HepG2 (cell line): ENCODE data around the gene CCDC59. TPM values are rescaled to one million over a fixed set of nuclear protein-coding genes. Genes with fewer than 3 reads are reported as not detected.

ENCODE experiments used
- ARNT2 ChIP-seq: sonication (generic); formaldehyde crosslinking; IDR thresholded peaks from 2 replicates; pipeline ENCODE4 v1.8.0; 2022; ENCODE audit warnings: mild to moderate bottlenecking, low read depth, missing genetic modification reagents, moderate library complexity
- ATF7 ChIP-seq, 2 experiments: fragments of 450-650 bp in 1 of 2; sonication (generic) in 1 of 2; formaldehyde crosslinking in 1 of 2; IDR thresholded peaks; 2 replicates each; pipeline versions ENCODE4 v1.4.0 to v1.6.1; 2016 to 2020; ENCODE audit warnings: antibody characterized with exemption in 1 of 2, mild to moderate bottlenecking in 1 of 2, missing genetic modification reagents in 1 of 2
- CHCHD3 ChIP-seq: sonication (generic); formaldehyde crosslinking; IDR thresholded peaks from 2 replicates; pipeline ENCODE4 v1.8.0; 2022; ENCODE audit warnings: mild to moderate bottlenecking, missing genetic modification reagents, moderate library complexity
- FOXK1 ChIP-seq: sonication (generic); formaldehyde crosslinking; IDR thresholded peaks from 2 replicates; pipeline ENCODE4 v1.4.0; 2020; ENCODE audit warnings: low read depth, missing genetic modification reagents, borderline replicate concordance
- HOXA3 ChIP-seq: sonication (generic); formaldehyde crosslinking; IDR thresholded peaks from 2 replicates; pipeline ENCODE4 v1.5.0; 2020; ENCODE audit warnings: missing genetic modification reagents
- JUND ChIP-seq: sonication (generic); formaldehyde crosslinking; IDR thresholded peaks from 2 replicates; pipeline ENCODE4 v1.8.0; 2022; ENCODE audit warnings: mild to moderate bottlenecking, missing genetic modification reagents
- KLF9 ChIP-seq: IDR thresholded peaks from 2 replicates; pipeline ENCODE4 v1.6.1; 2016; ENCODE audit warnings: low read depth
- MAFF ChIP-seq: IDR thresholded peaks from 2 replicates; pipeline ENCODE4 v1.6.1; 2011; ENCODE audit warnings: low read depth, low read length, improper control_type of control experiment
- SNAI1 ChIP-seq: sonication (generic); formaldehyde crosslinking; IDR thresholded peaks from 2 replicates; pipeline ENCODE4 v1.5.0; 2020; ENCODE audit warnings: mild to moderate bottlenecking, missing genetic modification reagents, borderline replicate concordance
- SNAPC2 ChIP-seq: sonication (generic); formaldehyde crosslinking; IDR thresholded peaks from 2 replicates; pipeline ENCODE4 v1.8.1; 2022; ENCODE audit warnings: mild to moderate bottlenecking, missing genetic modification reagents
- TAF15 ChIP-seq: fragments of 200-400 bp; formaldehyde crosslinking; IDR thresholded peaks from one replicate; pipeline ENCODE4 v1.6.1; 2018; ENCODE audit warnings: mild to moderate bottlenecking, low read depth, low read length; ENCODE audit not compliant: poor library complexity, severe bottlenecking
- ZBTB42 ChIP-seq: sonication (generic); formaldehyde crosslinking; IDR thresholded peaks from 2 replicates; pipeline ENCODE4 v1.5.0; 2020; ENCODE audit warnings: mild to moderate bottlenecking, missing genetic modification reagents
- ZNF143 ChIP-seq: sonication (generic); formaldehyde crosslinking; IDR thresholded peaks from 2 replicates; pipeline ENCODE4 v1.4.0; 2020; ENCODE audit warnings: missing genetic modification reagents
- ZNF225 ChIP-seq: sonication (generic); formaldehyde crosslinking; IDR thresholded peaks from 2 replicates; pipeline ENCODE4 v1.4.0; 2020; ENCODE audit warnings: mild to moderate bottlenecking, missing genetic modification reagents
- ZNF567 ChIP-seq: sonication (generic); formaldehyde crosslinking; IDR thresholded peaks from 2 replicates; pipeline ENCODE4 v1.8.1; 2023; ENCODE audit warnings: mild to moderate bottlenecking, missing genetic modification reagents, borderline replicate concordance
- ZNF572 ChIP-seq: sonication (generic); formaldehyde crosslinking; IDR thresholded peaks from 2 replicates; pipeline ENCODE4 v1.5.1; 2020; ENCODE audit warnings: mild to moderate bottlenecking, missing genetic modification reagents
- polyA plus RNA-seq, 8 experiments: library from polyadenylated mRNA; depleted of rRNA in 3 of 8; stranded (reverse) in 7 of 8; unstranded in 1 of 8; fragments of >200 nt; fragmentation: Illumina TruSeq in 4 of 8; extraction: Trizol in 4 of 8; gene quantifications; 2 replicates each; pipeline versions ENCODE4 v1.2.1 to v1.2.3, GENCODE V29; 2011 to 2016; ENCODE audit warnings: low read depth in 4 of 8, missing spikeins in 1 of 8, mixed read lengths in 1 of 8; ENCODE audit not compliant: insufficient read depth in 1 of 8
- total RNA-seq, 5 experiments: library from RNA; depleted of rRNA; stranded (reverse); fragments of >200 nt; fragmentation: Illumina TruSeq; extraction: Trizol; gene quantifications; 2 replicates each; pipeline ENCODE4 v1.2.3, GENCODE V29; 2016; ENCODE audit warnings: low read depth in 1 of 5
- TF ChIP-seq, protein P1 (sequence below): sonication (generic); formaldehyde crosslinking; IDR thresholded peaks from 2 replicates; pipeline ENCODE4 v1.5.0; 2020; ENCODE audit warnings: mild to moderate bottlenecking, missing genetic modification reagents
- TF ChIP-seq, protein P2 (sequence below): sonication (generic); formaldehyde crosslinking; IDR thresholded peaks from 2 replicates; pipeline ENCODE4 v1.8.0; 2022; ENCODE audit warnings: missing genetic modification reagents, mild to moderate bottlenecking, inconsistent platforms, borderline replicate concordance
- TF ChIP-seq, protein P3 (sequence below): sonication (generic); formaldehyde crosslinking; IDR thresholded peaks from 2 replicates; pipeline ENCODE4 v1.8.0; 2022; ENCODE audit warnings: mild to moderate bottlenecking, missing genetic modification reagents; ENCODE audit not compliant: insufficient replicate concordance
- TF ChIP-seq, protein P4 (sequence below): sonication (generic); formaldehyde crosslinking; conservative IDR thresholded peaks from 2 replicates; pipeline ENCODE4 v1.4.0; 2020; ENCODE audit warnings: missing genetic modification reagents

Gene CCDC59
- total and polyA plus RNA-seq, 2 of the 13 experiments (the other 11 are each of a cell fraction or from before 2014, with no cell fraction given) = 16.1 to 81.3 TPM

DNA sequence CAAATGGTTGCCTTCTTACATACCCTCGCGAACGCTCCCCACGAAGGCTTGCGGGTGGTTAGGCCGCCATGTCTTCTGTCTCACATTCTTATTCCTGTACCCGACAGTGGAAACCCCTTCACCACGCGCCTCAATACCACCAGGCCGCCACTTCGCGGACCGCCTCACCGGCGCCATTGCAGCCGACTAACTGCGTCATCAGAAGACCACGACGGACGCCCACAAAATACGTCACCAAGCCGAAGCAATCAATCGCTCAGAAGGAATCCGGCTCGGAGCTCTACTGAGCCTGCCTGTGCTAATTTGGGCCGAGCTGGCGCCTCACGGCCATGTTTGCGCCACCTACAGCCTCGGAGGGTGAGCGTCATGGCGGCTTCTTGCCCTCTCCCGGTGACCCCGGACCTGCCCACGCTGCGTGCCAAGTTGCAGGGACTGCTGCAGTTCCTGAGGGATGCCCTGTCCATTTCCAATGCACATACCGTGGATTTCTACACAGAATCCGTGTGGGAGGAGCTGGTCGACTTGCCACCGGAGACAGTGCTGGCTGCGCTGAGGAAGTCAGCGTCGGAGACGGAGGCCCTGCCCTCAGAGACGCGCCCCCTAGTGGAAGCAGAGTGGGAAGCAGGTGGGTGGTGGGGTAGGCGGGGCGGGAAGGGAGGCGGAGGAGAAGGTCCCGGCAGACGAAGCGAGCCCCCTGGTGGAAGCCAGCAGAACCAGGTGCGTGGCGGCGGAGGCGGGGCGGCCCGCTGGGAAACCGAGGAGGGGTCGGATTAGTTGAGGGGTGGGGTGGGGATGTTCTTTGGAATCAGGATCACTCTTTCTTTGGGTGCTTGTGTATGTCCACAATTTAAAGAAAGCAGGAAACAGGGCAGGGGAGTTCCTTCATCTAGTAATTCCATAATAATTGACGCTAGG lies at the start of gene CCDC59, which contains the start of gene METTL25 (continued):
- TF ChIP-seq ZNF225 (CRISPR knock-in tag) (peak; percentile 91; the same call in 1 of the 2 replicates), FOXK1 (CRISPR knock-in tag) (peak; percentile 90; the same call in 1 of the 2 replicates), JUND (CRISPR knock-in tag) (peak; percentile 51; the same call in 1 of the 2 replicates), SNAPC2 (no peak), TAF15 (no peak), SNAI1 (CRISPR knock-in tag) (peak; percentile 20; the same call in 1 of the 2 replicates), ZNF143 (peak; percentile 70), ZNF572 (CRISPR knock-in tag) (peak; percentile 55; the same call in 1 of the 2 replicates), KLF9 (CRISPR knock-in tag) (no peak), CHCHD3 (CRISPR knock-in tag) (no peak), ATF7 (IDR thresholded peaks at IDR 0.05) (0 out of 2 replicates have a peak, but pooled peaks have one; percentile 51), ATF7 (CRISPR knock-in tag; IDR thresholded peaks at IDR 0.05) (peak; percentile 66), HOXA3 (CRISPR knock-in tag) (peak; percentile 99), ZNF567 (CRISPR knock-in tag) (peak; percentile 54; the same call in 1 of the 2 replicates), ZBTB42 (0 out of 2 replicates have a peak, but pooled peaks have one; percentile 29), ARNT2 (peak; percentile 90), MAFF (peak; percentile 41; the same call in 1 of the 2 replicates)
- TF ChIP-seq, protein P1, sequence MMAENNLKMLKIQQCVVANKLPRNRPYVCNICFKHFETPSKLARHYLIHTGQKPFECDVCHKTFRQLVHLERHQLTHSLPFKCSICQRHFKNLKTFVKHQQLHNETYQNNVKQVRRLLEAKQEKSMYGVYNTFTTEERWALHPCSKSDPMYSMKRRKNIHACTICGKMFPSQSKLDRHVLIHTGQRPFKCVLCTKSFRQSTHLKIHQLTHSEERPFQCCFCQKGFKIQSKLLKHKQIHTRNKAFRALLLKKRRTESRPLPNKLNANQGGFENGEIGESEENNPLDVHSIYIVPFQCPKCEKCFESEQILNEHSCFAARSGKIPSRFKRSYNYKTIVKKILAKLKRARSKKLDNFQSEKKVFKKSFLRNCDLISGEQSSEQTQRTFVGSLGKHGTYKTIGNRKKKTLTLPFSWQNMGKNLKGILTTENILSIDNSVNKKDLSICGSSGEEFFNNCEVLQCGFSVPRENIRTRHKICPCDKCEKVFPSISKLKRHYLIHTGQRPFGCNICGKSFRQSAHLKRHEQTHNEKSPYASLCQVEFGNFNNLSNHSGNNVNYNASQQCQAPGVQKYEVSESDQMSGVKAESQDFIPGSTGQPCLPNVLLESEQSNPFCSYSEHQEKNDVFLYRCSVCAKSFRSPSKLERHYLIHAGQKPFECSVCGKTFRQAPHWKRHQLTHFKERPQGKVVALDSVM (CRISPR knock-in tag) = 0 out of 2 replicates have a peak, but pooled peaks have one; percentile 44
- TF ChIP-seq, protein P2, sequence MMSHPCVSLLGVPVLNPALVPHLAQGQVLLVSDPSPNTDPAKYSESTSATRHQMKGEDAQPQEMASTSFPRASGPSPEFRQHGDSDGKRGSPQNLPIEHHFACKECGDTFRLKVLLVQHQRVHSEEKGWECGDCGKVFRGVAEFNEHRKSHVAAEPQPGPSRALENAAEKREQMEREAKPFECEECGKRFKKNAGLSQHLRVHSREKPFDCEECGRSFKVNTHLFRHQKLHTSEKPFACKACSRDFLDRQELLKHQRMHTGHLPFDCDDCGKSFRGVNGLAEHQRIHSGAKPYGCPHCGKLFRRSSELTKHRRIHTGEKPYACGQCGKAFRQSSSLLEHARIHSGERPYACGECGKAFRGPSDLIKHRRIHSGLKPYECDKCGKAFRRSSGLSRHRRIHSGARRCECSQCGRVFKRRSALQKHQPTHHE (CRISPR knock-in tag) = peak; percentile 94; the same call in 1 of the 2 replicates
- TF ChIP-seq, protein P3, sequence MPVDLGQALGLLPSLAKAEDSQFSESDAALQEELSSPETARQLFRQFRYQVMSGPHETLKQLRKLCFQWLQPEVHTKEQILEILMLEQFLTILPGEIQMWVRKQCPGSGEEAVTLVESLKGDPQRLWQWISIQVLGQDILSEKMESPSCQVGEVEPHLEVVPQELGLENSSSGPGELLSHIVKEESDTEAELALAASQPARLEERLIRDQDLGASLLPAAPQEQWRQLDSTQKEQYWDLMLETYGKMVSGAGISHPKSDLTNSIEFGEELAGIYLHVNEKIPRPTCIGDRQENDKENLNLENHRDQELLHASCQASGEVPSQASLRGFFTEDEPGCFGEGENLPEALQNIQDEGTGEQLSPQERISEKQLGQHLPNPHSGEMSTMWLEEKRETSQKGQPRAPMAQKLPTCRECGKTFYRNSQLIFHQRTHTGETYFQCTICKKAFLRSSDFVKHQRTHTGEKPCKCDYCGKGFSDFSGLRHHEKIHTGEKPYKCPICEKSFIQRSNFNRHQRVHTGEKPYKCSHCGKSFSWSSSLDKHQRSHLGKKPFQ (CRISPR knock-in tag) = no peak
- TF ChIP-seq, protein P4, sequence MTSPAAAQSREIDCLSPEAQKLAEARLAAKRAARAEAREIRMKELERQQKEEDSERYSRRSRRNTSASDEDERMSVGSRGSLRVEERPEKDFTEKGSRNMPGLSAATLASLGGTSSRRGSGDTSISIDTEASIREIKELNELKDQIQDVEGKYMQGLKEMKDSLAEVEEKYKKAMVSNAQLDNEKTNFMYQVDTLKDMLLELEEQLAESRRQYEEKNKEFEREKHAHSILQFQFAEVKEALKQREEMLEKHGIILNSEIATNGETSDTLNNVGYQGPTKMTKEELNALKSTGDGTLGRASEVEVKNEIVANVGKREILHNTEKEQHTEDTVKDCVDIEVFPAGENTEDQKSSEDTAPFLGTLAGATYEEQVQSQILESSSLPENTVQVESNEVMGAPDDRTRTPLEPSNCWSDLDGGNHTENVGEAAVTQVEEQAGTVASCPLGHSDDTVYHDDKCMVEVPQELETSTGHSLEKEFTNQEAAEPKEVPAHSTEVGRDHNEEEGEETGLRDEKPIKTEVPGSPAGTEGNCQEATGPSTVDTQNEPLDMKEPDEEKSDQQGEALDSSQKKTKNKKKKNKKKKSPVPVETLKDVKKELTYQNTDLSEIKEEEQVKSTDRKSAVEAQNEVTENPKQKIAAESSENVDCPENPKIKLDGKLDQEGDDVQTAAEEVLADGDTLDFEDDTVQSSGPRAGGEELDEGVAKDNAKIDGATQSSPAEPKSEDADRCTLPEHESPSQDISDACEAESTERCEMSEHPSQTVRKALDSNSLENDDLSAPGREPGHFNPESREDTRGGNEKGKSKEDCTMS (CRISPR knock-in tag) = peak; percentile 26; the same call in 1 of the 2 replicates
